ENCODE data around the gene DDX27. TPM values are rescaled to one million over a fixed set of nuclear protein-coding genes. Genes with fewer than 3 reads are reported as not detected.

The DDX27 gene
- total and polyA plus RNA-seq, 2 of the 13 experiments (the other 11 are each of a cell fraction or from before 2014, with no cell fraction given), result 42.6 to 72.8 TPM

DNA sequence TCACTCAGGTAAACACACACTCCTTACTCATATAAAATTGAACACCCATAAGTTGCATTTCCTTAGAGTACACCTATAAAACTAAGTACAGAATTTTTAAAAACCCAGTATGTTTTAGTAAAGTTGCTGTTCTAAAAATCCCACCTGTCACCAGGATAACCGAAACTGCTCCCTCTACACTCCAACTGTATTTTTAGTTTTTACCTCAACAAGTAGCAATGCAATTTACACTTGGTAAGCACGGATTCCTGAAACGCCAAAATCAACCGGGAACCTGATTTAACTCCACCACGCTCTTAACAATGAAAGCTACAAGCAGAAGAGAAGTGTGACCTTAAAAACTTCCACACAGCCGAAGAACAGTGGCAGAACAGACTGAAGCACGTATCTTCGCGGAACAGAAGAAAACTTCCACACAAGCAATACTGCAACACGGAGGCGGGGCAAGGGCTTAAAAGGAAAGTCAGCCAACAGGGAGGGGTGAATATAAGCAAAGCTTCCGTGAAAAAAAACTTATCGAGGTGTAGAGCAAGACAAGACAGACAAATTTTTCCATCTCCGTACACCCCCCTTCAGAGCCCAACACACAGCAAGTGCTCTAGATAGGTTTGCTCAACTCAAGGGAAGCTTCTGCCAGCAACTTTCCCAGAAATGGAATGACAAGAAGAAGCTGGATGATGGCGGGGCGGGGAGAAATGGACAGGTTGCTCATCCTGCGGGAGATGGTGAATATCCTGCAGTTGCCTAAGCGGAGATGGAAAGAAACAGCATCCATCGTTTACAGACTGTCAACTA is 32.5 kb upstream of the DDX27 start (continued):
- TF ChIP-seq ZNF318 (CRISPR knock-in tag; IDR thresholded peaks at IDR 0.05) (no peak), YY1 (IDR thresholded peaks at IDR 0.05; ENCODE audit: insufficient read depth, insufficient replicate concordance, low read depth, low read length) (peak; percentile 13), PHB2 (IDR thresholded peaks at IDR 0.05; ENCODE audit: partially characterized antibody) (no peak), GZF1 (CRISPR knock-in tag; IDR thresholded peaks at IDR 0.05) (no peak), NR1H2 (CRISPR knock-in tag; IDR thresholded peaks at IDR 0.05; ENCODE audit: borderline replicate concordance, low read depth) (no peak), FUBP1 (CRISPR knock-in tag; IDR thresholded peaks at IDR 0.05; ENCODE audit: borderline replicate concordance) (no peak), PRMT3 (CRISPR knock-in tag; IDR thresholded peaks at IDR 0.05; ENCODE audit: borderline replicate concordance, low read depth) (no peak), EP300 (IDR thresholded peaks at IDR 0.05; ENCODE audit: low read depth in 2 of 2, low read length in 2 of 2) (peak in 1 of 2 experiments; percentile 18; a peak in 1 of 4 replicates), EP300 (CRISPR knock-in tag; IDR thresholded peaks at IDR 0.05; ENCODE audit: borderline replicate concordance) (no peak), TOPORS (CRISPR knock-in tag; IDR thresholded peaks at IDR 0.05) (no peak), ZNF431 (CRISPR knock-in tag; IDR thresholded peaks at IDR 0.05; ENCODE audit: borderline replicate concordance, low read depth) (no peak), USF2 (IDR thresholded peaks at IDR 0.05; ENCODE audit: low read depth, low read length) (no peak), USF2 (CRISPR knock-in tag; IDR thresholded peaks at IDR 0.05; ENCODE audit: borderline replicate concordance) (peak; percentile 32; the same call in 1 of the 2 replicates), ZNF468 (CRISPR knock-in tag; IDR thresholded peaks at IDR 0.05) (no peak), NR0B2 (CRISPR knock-in tag; IDR thresholded peaks at IDR 0.05) (peak; percentile 41; the same call in 1 of the 2 replicates)
